Measurements from ENCODE around the gene CTPS1.

DNA sequence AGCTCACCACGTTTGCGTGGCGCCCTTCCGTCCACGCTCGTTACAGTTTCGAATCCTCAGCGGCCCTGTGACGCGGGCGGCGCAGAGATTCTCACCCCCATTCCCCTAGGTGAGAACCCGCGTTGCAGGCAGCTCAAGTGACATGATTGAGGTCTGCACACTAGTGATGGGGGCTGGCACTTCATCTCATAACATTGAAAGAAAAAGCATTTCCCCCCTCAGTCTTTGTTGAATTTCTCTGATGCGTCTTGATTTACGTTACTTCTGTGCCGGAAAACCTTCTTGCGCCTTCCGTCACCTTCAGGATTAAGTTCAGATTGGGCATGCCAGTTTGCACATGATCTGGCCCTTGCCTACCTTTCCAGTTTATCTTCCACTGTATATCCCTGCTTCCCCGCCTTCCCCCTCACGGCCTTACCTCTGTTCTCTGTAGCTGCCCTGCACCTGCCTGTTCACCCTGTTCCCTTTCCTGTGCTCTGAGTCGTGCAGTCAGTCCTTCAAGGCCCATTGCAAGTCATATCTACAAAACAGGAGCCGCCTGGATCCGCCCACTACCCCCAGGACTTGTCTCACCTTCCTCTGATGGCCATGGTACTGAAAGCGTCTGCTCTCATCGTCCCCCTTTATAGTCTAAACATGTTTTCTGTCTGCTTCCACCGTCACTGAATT is 1.1 kb downstream of the CTPS1 start:
- TF ChIP-seq, protein P1, sequence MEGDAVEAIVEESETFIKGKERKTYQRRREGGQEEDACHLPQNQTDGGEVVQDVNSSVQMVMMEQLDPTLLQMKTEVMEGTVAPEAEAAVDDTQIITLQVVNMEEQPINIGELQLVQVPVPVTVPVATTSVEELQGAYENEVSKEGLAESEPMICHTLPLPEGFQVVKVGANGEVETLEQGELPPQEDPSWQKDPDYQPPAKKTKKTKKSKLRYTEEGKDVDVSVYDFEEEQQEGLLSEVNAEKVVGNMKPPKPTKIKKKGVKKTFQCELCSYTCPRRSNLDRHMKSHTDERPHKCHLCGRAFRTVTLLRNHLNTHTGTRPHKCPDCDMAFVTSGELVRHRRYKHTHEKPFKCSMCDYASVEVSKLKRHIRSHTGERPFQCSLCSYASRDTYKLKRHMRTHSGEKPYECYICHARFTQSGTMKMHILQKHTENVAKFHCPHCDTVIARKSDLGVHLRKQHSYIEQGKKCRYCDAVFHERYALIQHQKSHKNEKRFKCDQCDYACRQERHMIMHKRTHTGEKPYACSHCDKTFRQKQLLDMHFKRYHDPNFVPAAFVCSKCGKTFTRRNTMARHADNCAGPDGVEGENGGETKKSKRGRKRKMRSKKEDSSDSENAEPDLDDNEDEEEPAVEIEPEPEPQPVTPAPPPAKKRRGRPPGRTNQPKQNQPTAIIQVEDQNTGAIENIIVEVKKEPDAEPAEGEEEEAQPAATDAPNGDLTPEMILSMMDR (conservative IDR thresholded peaks at IDR 0.05; ENCODE audit: low read depth in 2 of 2) = no peak
- TF ChIP-seq EZH2 (IDR thresholded peaks at IDR 0.05; ENCODE audit: low read depth, unreplicated experiment) (no peak), POLR2AphosphoS5 (IDR thresholded peaks at IDR 0.05; ENCODE audit: low read depth) (no peak)
- TF ChIP-seq, protein P2, sequence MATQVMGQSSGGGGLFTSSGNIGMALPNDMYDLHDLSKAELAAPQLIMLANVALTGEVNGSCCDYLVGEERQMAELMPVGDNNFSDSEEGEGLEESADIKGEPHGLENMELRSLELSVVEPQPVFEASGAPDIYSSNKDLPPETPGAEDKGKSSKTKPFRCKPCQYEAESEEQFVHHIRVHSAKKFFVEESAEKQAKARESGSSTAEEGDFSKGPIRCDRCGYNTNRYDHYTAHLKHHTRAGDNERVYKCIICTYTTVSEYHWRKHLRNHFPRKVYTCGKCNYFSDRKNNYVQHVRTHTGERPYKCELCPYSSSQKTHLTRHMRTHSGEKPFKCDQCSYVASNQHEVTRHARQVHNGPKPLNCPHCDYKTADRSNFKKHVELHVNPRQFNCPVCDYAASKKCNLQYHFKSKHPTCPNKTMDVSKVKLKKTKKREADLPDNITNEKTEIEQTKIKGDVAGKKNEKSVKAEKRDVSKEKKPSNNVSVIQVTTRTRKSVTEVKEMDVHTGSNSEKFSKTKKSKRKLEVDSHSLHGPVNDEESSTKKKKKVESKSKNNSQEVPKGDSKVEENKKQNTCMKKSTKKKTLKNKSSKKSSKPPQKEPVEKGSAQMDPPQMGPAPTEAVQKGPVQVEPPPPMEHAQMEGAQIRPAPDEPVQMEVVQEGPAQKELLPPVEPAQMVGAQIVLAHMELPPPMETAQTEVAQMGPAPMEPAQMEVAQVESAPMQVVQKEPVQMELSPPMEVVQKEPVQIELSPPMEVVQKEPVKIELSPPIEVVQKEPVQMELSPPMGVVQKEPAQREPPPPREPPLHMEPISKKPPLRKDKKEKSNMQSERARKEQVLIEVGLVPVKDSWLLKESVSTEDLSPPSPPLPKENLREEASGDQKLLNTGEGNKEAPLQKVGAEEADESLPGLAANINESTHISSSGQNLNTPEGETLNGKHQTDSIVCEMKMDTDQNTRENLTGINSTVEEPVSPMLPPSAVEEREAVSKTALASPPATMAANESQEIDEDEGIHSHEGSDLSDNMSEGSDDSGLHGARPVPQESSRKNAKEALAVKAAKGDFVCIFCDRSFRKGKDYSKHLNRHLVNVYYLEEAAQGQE (IDR thresholded peaks at IDR 0.05; ENCODE audit: unreplicated experiment) = no peak
